GM12865 (cell line): ENCODE measurements around the gene LY86.
A peak's percentile ranks its signal among the peaks of the same experiment; 100 is the strongest.

Source experiments
- DNase-seq: peaks from one replicate; pipeline ENCODE4 v3.0.0; 2010; ENCODE audit warnings: low read depth
- H3K4me3 ChIP-seq: 2 replicates; pipeline ENCODE4 v1.5.1; 2011; ENCODE audit warnings: mild to moderate bottlenecking, low read depth, low read length, control low read depth
- CTCF ChIP-seq: IDR thresholded peaks from 2 replicates; pipeline ENCODE4 v1.5.1; 2011; ENCODE audit warnings: low read length, control low read depth, low read depth, inconsistent platforms; ENCODE audit not compliant: insufficient read depth; ENCODE audit errors: missing control alignments

The LY86 gene

GRCh38 chr6:6587696-6588063 lies 840 bp upstream of the LY86 start:
- TF ChIP-seq CTCF, result no peak

GRCh38 chr6:6588924-6589709 lies 597 bp downstream of the LY86 start:
- peak; percentile 80 for DNase-seq
- H3K4me3 ChIP-seq, result peak overlapping the region; percentile 95
- TF ChIP-seq CTCF, result no peak

More at GRCh38 chr6:6587696-6588063, 840 bp upstream of the LY86 start:
- peak overlapping the region; percentile 95 for H3K4me3 ChIP-seq
- peak; percentile 64 for DNase-seq

- TF ChIP-seq CTCF, result no peak
- DNase-seq, result no peak
- peak overlapping the region; percentile 95 for H3K4me3 ChIP-seq
These were observed 2.0 kb downstream of the LY86 start for GRCh38 chr6:6590530-6590929.

- DNase-seq, result peak; percentile 81
- peak overlapping the region; percentile 95 for H3K4me3 ChIP-seq
- TF ChIP-seq CTCF, result no peak
These were observed 3.4 kb downstream of the LY86 start for GRCh38 chr6:6591778-6592465.

- peak; percentile 68 for DNase-seq
- TF ChIP-seq CTCF, result no peak
- peak overlapping the region; percentile 95 for H3K4me3 ChIP-seq
These were observed 4.4 kb downstream of the LY86 start for GRCh38 chr6:6592826-6593475.

GRCh38 chr6:6593867-6594468 lies 5.4 kb downstream of the LY86 start:
- no peak overlapping the region for H3K4me3 ChIP-seq
- DNase-seq, result no peak
- no peak for TF ChIP-seq CTCF
